Lower lobe of right lung (tissue), 2 donors: Measurements from ENCODE around the gene ST6GALNAC2. TPM values are rescaled to one million over a fixed set of nuclear protein-coding genes. Genes with fewer than 3 reads are reported as not detected.

Experiments
- ATAC-seq, 2 donors: fragments of 200-7000 bp; cut with Tn5 transposase; one replicate each; pipeline ENCODE4 v1.9.1; 2020 to 2022; ENCODE audit warnings: mild to moderate bottlenecking in 2 of 2, moderate library complexity in 2 of 2
- DNase-seq: peaks from one replicate; pipeline ENCODE4 v3.0.0-alpha.2; 2020
- H3K27ac ChIP-seq: fragments of 200-600 bp; one replicate; pipeline ENCODE4 v1.8.0; 2022
- H3K27me3 ChIP-seq: fragments of 200-600 bp; one replicate; pipeline ENCODE4 v1.8.0; 2022; ENCODE audit warnings: low read depth
- H3K36me3 ChIP-seq: fragments of 200-600 bp; one replicate; pipeline ENCODE4 v1.8.0; 2022; ENCODE audit warnings: mild to moderate bottlenecking
- H3K4me1 ChIP-seq: fragments of 200-600 bp; one replicate; pipeline ENCODE4 v1.8.0; 2022
- H3K4me3 ChIP-seq: fragments of 200-600 bp; one replicate; pipeline ENCODE4 v1.8.0; 2022; ENCODE audit warnings: mild to moderate bottlenecking
- H3K9me3 ChIP-seq: fragments of 200-600 bp; one replicate; pipeline ENCODE4 v1.8.0; 2022
- intact Hi-C: fragments of 100-400 bp; cut with DNase I; formaldehyde crosslinking; loops from one replicate; pipeline ENCODE4 v1.11.0; 2022
- total RNA-seq: library from RNA; stranded (reverse); fragmentation: NEBNext Ultra II Directional; extraction: Animal tissue kit (Norgen Biotek cat#: 25700); gene quantifications from one replicate; pipeline ENCODE4 v1.2.1, GENCODE V29; 2021
- TF ChIP-seq, protein P1 (sequence below): fragments of 200-600 bp; IDR thresholded peaks from one replicate; pipeline ENCODE4 v1.8.0; 2022; ENCODE audit warnings: antibody characterized with exemption, mild to moderate bottlenecking
- donor health status: DM: no; HTN: yes; CAD: no; lungs with severe emphysema.

Gene ST6GALNAC2
- total RNA-seq, 1 donor from 2014 or later, result 29.0 TPM

DNA sequence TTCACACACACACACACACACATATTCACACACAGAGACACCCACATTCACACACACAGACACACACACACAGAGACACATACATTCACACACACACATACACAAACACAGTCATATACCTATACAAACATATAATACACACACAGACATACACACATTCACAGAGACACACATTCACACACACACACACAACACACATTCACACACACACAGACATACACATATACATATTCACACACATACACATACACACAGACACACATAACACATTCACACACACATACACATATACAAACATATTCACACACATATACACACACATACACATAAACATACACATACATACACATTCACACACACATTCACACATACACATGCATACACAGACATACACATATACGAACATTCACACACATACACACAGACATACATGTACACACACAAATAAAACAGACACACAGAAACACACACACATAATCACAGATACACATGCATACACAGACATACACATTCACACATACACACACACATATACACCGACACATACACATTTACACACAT lies 37.9 kb downstream of the ST6GALNAC2 start:
- ATAC-seq, result no peak

DNA sequence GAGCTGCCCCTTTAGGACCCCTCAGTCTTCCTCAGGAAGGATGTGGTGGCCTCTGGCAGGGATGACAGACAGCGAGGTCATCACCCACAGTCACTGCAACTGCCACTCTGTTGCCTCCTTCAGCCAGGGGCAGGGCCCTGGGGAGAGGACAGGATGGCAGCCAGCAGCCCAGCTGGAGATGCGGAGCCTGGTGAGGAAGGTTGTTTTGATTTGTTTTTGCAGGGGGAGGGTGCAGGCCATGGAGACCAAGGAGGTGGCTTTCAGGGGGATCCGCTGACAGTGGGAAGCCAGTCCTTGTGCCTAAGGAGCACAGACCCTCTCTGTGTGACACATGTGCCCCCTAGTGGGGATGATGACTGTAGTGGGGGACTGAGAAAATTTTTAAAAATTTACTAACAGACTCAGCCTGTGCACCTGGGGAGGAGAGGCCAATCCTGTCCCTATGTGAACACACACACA lies 38.4 kb downstream of the ST6GALNAC2 start:
- peak overlapping the region; percentile 24 for H3K27ac ChIP-seq
- no peaks in the 10 kb centered on the region for H3K9me3 ChIP-seq
- peak; percentile 60 to 68 for ATAC-seq
- no peak overlapping the region for H3K4me3 ChIP-seq
- H3K4me1 ChIP-seq, result peaks cover 63% of the 10 kb centered on the region
- H3K27me3 ChIP-seq, result no peaks in the 10 kb centered on the region
- no peaks in the 10 kb centered on the region for H3K36me3 ChIP-seq
- intact Hi-C loops, result no loop called here
- DNase-seq, result peak; percentile 51
- TF ChIP-seq, protein P1, sequence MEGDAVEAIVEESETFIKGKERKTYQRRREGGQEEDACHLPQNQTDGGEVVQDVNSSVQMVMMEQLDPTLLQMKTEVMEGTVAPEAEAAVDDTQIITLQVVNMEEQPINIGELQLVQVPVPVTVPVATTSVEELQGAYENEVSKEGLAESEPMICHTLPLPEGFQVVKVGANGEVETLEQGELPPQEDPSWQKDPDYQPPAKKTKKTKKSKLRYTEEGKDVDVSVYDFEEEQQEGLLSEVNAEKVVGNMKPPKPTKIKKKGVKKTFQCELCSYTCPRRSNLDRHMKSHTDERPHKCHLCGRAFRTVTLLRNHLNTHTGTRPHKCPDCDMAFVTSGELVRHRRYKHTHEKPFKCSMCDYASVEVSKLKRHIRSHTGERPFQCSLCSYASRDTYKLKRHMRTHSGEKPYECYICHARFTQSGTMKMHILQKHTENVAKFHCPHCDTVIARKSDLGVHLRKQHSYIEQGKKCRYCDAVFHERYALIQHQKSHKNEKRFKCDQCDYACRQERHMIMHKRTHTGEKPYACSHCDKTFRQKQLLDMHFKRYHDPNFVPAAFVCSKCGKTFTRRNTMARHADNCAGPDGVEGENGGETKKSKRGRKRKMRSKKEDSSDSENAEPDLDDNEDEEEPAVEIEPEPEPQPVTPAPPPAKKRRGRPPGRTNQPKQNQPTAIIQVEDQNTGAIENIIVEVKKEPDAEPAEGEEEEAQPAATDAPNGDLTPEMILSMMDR, result peak; percentile 60

More for the DNA sequence above, 37.9 kb downstream of the ST6GALNAC2 start:
- H3K27ac ChIP-seq, result no peak overlapping the region
- no peak overlapping the region for H3K4me3 ChIP-seq
- no peaks in the 10 kb centered on the region for H3K36me3 ChIP-seq
- no peaks in the 10 kb centered on the region for H3K9me3 ChIP-seq
- intact Hi-C loops, result no loop called here
- TF ChIP-seq, protein P1, result no peak
- no peaks in the 10 kb centered on the region for H3K27me3 ChIP-seq
- peaks cover 63% of the 10 kb centered on the region for H3K4me1 ChIP-seq
- no peak for DNase-seq

DNA sequence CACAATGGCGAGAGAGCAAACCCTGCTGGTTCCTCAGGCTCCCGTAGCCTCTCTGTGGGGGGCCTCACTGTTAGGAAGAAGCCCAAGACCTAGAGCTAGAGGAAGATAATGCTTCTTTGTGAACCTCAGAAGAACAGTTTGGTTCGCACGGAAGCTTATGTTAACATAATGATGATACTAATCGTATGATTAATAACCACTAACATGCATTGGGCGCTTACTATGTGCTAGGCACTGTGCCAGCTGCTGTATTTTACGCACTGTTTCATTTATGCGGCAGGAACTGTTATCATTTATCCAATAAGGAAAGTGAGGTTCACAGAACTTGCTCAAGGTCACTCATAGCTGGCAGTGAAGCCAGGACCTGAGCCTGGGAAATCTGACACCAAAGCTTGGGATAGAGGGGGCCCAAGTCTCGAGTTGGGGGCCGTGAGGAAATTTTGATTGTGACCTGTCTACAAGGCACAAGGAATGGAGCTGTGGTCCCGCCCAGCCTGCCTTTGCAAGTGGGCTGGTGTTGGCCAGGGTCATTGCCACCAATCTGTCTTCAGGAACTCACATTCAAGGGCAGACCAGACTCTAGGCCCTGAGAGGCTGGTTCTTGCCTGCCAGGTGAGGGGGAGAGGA lies 39.0 kb downstream of the ST6GALNAC2 start:
- Histone ChIP-seq H3K36me3 (no peaks in the 10 kb centered on the region), H3K27me3 (no peaks in the 10 kb centered on the region), H3K9me3 (no peaks in the 10 kb centered on the region), H3K27ac (peak overlapping the region; percentile 24), H3K4me3 (no peak overlapping the region), H3K4me1 (peaks cover 60% of the 10 kb centered on the region)
- TF ChIP-seq, protein P1, result no peak
- ATAC-seq (no peak), DNase-seq (no peak)
- intact Hi-C loops, result no loop called here

DNA sequence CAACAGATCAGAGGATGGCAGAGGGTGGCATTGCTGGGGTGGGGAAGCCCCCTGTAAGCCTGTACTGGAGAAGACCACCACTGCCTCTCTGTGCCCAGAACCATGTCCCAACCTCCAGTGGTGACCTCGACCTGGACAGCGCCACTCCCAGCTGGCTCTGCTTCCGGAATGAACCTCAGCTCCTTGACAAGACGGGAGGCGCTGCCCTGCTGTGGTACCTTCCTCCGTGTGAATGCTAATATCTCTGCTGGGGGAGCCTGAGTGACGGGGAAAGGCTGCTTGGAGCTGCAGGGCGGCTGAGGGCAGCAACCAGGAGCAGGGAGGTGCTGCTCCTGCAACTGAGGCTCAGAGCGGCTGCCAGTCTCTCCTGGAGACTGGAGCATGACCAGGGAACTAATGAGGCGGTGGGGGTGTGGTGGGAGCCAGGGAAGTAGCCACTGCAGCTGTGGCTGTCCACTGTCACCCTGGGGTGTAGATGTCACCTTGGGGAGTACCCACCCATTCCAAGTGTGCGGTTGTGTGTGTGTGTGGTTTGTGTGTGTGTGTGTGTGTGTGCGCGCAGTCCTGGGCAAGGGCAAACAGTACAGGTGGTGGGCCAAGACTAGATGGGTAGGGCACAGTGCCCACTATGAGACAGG lies 39.6 kb downstream of the ST6GALNAC2 start:
- Histone ChIP-seq H3K27ac (no peak overlapping the region), H3K9me3 (no peaks in the 10 kb centered on the region), H3K36me3 (no peaks in the 10 kb centered on the region), H3K27me3 (no peaks in the 10 kb centered on the region), H3K4me1 (peaks cover 60% of the 10 kb centered on the region), H3K4me3 (no peak overlapping the region)
- no peak for DNase-seq
- intact Hi-C loops, result no loop called here
- ATAC-seq, result no peak
- TF ChIP-seq, protein P1, result no peak

DNA sequence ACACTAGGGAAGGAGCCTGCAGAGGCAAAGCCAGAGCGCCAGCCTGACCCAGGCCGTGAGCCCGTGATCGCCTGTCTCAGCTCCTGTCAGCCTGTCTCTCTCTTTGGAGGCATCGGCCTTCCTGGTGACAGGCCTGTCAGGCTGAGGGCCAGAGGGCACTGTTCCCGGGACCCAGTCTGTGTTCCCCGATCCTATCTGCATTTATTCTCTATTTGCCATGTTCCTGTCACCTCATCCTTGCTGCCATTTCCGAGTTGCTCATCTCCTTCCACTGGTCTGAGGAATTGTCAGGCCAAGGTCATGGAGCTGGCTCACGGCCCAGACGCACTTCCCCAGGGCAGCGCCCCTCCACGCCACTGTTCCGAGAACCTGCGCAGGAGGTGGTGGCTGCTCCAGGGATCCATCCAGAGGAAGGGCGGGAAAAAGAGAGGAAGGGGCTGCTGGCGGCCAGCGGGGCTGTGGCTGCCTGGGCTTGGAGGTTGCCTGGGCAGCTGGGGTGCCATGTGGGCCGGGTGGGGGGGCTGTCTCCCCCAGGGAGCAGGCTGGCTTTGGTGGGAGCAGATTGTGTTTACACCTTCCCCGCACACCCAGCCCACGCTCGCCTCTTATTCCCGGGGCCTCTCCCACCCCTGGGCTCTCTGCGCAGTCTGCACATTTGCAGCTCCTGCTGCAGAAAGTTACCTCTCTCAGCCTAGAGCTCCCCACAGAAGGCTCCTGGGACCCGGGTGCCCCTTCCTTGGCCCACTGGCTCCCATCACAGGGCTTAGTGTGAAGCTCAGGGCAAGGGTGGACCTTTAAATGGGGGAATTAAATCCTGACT lies 40.9 kb downstream of the ST6GALNAC2 start:
- Histone ChIP-seq H3K4me1 (peaks cover 62% of the 10 kb centered on the region), H3K36me3 (no peaks in the 10 kb centered on the region), H3K27me3 (no peaks in the 10 kb centered on the region), H3K27ac (peak overlapping the region; percentile 58), H3K9me3 (no peaks in the 10 kb centered on the region), H3K4me3 (no peak overlapping the region)
- intact Hi-C loops, result no loop called here
- TF ChIP-seq, protein P1, result no peak
- ATAC-seq (no peak), DNase-seq (no peak)
